ENCODE data around the gene GPR63. TPM values are rescaled to one million over a fixed set of nuclear protein-coding genes. Genes with fewer than 3 reads are reported as not detected.

Gene GPR63
- total RNA-seq, 1 experiment from 2014 or later = 4.1 TPM

GRCh38 chr6:96861588-96861987 is 24.3 kb upstream of the GPR63 start:
- ChIA-PET CTCF (no interaction called here), POLR2A (ENCODE audit: low non-redundant PET) (no interaction called here)

GRCh38 chr6:96856856-96857255 is 19.6 kb upstream of the GPR63 start:
- ChIA-PET CTCF (no interaction called here), POLR2A (ENCODE audit: low non-redundant PET) (no interaction called here)
- no peak for DNase-seq (ENCODE audit: low spot score)
- intact Hi-C loops (cut with micrococcal nuclease; ENCODE audit: unreplicated experiment) = no loop called here
- no peaks in the 10 kb centered on the region for H3K27me3 ChIP-seq (replicated peaks; ENCODE audit: insufficient read depth, low read depth, low read length, poor library complexity)
- H3K4me3 ChIP-seq (ENCODE audit: low read depth, low read length, poor library complexity, severe bottlenecking) = no peak overlapping the region
- H3K9me3 ChIP-seq (ENCODE audit: low read depth, low read length, poor library complexity, severe bottlenecking) = no peaks in the 10 kb centered on the region
- TF ChIP-seq CTCF (conservative IDR thresholded peaks at IDR 0.05; ENCODE audit: low read depth, low read length) (no peak), EZH2 (IDR thresholded peaks at IDR 0.05; ENCODE audit: borderline replicate concordance, low read depth, low read length, poor library complexity, severe bottlenecking) (no peak)
- H3K27ac ChIP-seq (ENCODE audit: low read depth, low read length, poor library complexity, severe bottlenecking) = no peak overlapping the region
- H3K36me3 ChIP-seq (ENCODE audit: insufficient read depth, low read length, poor library complexity, severe bottlenecking) = no peaks in the 10 kb centered on the region
- no TSS peak for BruUV-seq (replicated peaks)
- no peaks in the 10 kb centered on the region for H3K4me1 ChIP-seq (ENCODE audit: insufficient read depth, low read length, poor library complexity, severe bottlenecking)

More at GRCh38 chr6:96861588-96861987, 24.3 kb upstream of the GPR63 start:
- Histone ChIP-seq H3K27ac (ENCODE audit: low read depth, low read length, poor library complexity, severe bottlenecking) (no peak overlapping the region), H3K36me3 (ENCODE audit: insufficient read depth, low read length, poor library complexity, severe bottlenecking) (no peaks in the 10 kb centered on the region), H3K4me1 (ENCODE audit: insufficient read depth, low read length, poor library complexity, severe bottlenecking) (no peaks in the 10 kb centered on the region), H3K4me3 (ENCODE audit: low read depth, low read length, poor library complexity, severe bottlenecking) (no peak overlapping the region), H3K27me3 (replicated peaks; ENCODE audit: insufficient read depth, low read depth, low read length, poor library complexity) (peaks cover 5% of the 10 kb centered on the region), H3K9me3 (ENCODE audit: low read depth, low read length, poor library complexity, severe bottlenecking) (no peaks in the 10 kb centered on the region)
- BruUV-seq (replicated peaks) = no TSS peak
- TF ChIP-seq EZH2 (IDR thresholded peaks at IDR 0.05; ENCODE audit: borderline replicate concordance, low read depth, low read length, poor library complexity, severe bottlenecking) = no peak
- no peak for TF ChIP-seq CTCF (conservative IDR thresholded peaks at IDR 0.05; ENCODE audit: low read depth, low read length)
- DNase-seq (ENCODE audit: low spot score) = no peak
- intact Hi-C loops (cut with micrococcal nuclease; ENCODE audit: unreplicated experiment) = no loop called here

- TF ChIP-seq CTCF (conservative IDR thresholded peaks at IDR 0.05; ENCODE audit: low read depth, low read length) (no peak), EZH2 (IDR thresholded peaks at IDR 0.05; ENCODE audit: borderline replicate concordance, low read depth, low read length, poor library complexity, severe bottlenecking) (no peak)
- intact Hi-C loops (cut with micrococcal nuclease; ENCODE audit: unreplicated experiment) = no loop called here
These were observed 15.8 kb upstream of the GPR63 start for GRCh38 chr6:96853083-96853482.

More at GRCh38 chr6:96853083-96853482, 15.8 kb upstream of the GPR63 start:
- ChIA-PET POLR2A (ENCODE audit: low non-redundant PET) (no interaction called here), CTCF (no interaction called here)
- no peak overlapping the region for H3K27ac ChIP-seq (ENCODE audit: low read depth, low read length, poor library complexity, severe bottlenecking)
- no peak overlapping the region for H3K4me3 ChIP-seq (ENCODE audit: low read depth, low read length, poor library complexity, severe bottlenecking)
- no peaks in the 10 kb centered on the region for H3K36me3 ChIP-seq (ENCODE audit: insufficient read depth, low read length, poor library complexity, severe bottlenecking)
- H3K9me3 ChIP-seq (ENCODE audit: low read depth, low read length, poor library complexity, severe bottlenecking) = peaks cover under 1% of the 10 kb centered on the region
- no peaks in the 10 kb centered on the region for H3K4me1 ChIP-seq (ENCODE audit: insufficient read depth, low read length, poor library complexity, severe bottlenecking)
- no peak for DNase-seq (ENCODE audit: low spot score)
- H3K27me3 ChIP-seq (replicated peaks; ENCODE audit: insufficient read depth, low read depth, low read length, poor library complexity) = no peaks in the 10 kb centered on the region
- BruUV-seq (replicated peaks) = no TSS peak
